GM12878 (cell line): ENCODE measurements around the gene ZNF525. TPM values are rescaled to one million over a fixed set of nuclear protein-coding genes. Genes with fewer than 3 reads are reported as not detected.

Source experiments
- BCL3 ChIP-seq: IDR thresholded peaks from 2 replicates; pipeline ENCODE4 v1.6.1; 2011; ENCODE audit warnings: borderline replicate concordance, low read depth, mild to moderate bottlenecking, moderate library complexity, low read length; ENCODE audit not compliant: insufficient read depth, poor library complexity, severe bottlenecking
- CTCF ChIP-seq, 3 experiments: IDR thresholded peaks in 2 of 3; conservative IDR thresholded peaks in 1 of 3; 2 replicates each; pipeline ENCODE4 v1.5.1; 2011; ENCODE audit warnings: low read depth in 3 of 3, low read length in 3 of 3, mild to moderate bottlenecking in 3 of 3, control low read depth in 2 of 3, moderate library complexity in 2 of 3, inconsistent platforms in 1 of 3, mixed read lengths in 1 of 3; ENCODE audit not compliant: control insufficient read depth in 2 of 3, insufficient read depth in 1 of 3; ENCODE audit errors: extremely low read depth in 1 of 3
- HCFC1 ChIP-seq: fragments of 150-350 bp; IDR thresholded peaks from 2 replicates; pipeline ENCODE4 v1.6.1; 2014; ENCODE audit warnings: low read length
- IKZF1 ChIP-seq: fragments of 450-650 bp; conservative IDR thresholded peaks from 2 replicates; pipeline ENCODE4 v1.6.1; 2017; ENCODE audit warnings: antibody characterized with exemption, mild to moderate bottlenecking
- PBX3 ChIP-seq: IDR thresholded peaks from 2 replicates; pipeline ENCODE4 v1.6.1; 2011; ENCODE audit warnings: mild to moderate bottlenecking, low read depth, low read length, moderate library complexity; ENCODE audit not compliant: insufficient replicate concordance
- PKNOX1 ChIP-seq: fragments of 450-650 bp; IDR thresholded peaks from 2 replicates; pipeline ENCODE4 v1.6.1; 2016; ENCODE audit warnings: mild to moderate bottlenecking
- POLR2AphosphoS5 ChIP-seq: IDR thresholded peaks from 2 replicates; pipeline ENCODE4 v1.6.1; 2011; ENCODE audit warnings: mild to moderate bottlenecking, low read length, inconsistent platforms
- RAD51 ChIP-seq: fragments of 450-650 bp; IDR thresholded peaks from 2 replicates; pipeline ENCODE4 v1.6.1; 2016; ENCODE audit warnings: moderate library complexity, mild to moderate bottlenecking, inconsistent platforms
- RBBP5 ChIP-seq: fragments of 200-600 bp; sonication (generic); conservative IDR thresholded peaks from 2 replicates; pipeline ENCODE4 v1.6.1; 2016
- SMARCA5 ChIP-seq: fragments of 450-650 bp; IDR thresholded peaks from 2 replicates; pipeline ENCODE4 v1.6.1; 2017; ENCODE audit warnings: mild to moderate bottlenecking
- ZNF687 ChIP-seq: fragments of 450-650 bp; IDR thresholded peaks from 2 replicates; pipeline ENCODE4 v1.6.1; 2017; ENCODE audit warnings: mild to moderate bottlenecking, moderate library complexity
- polyA plus RNA-seq, 11 experiments: library from polyadenylated mRNA; depleted of rRNA in 4 of 11; unstranded in 6 of 11; stranded (reverse) in 5 of 11; fragments of >200 nt; fragmentation: Nextera tagmentation in 4 of 11; fragmentation: Illumina TruSeq in 1 of 11; extraction: Ambion mirVana in 4 of 11; extraction: Trizol in 1 of 11; gene quantifications; 1 replicate in 1 of 11; 2 replicates in 10 of 11; pipeline versions ENCODE4 v1.2.1 to v1.2.3, GENCODE V29; 2011 to 2016; ENCODE audit warnings: inconsistent platforms in 2 of 11, missing spikeins in 2 of 11, low read depth in 1 of 11
- total RNA-seq, 4 experiments: library from RNA; depleted of rRNA in 3 of 4; stranded (reverse); fragments of >200 nt in 3 of 4; fragmentation: Illumina TruSeq in 1 of 4; extraction: Trizol in 1 of 4; gene quantifications; 2 replicates each; pipeline versions ENCODE4 v1.2.1 to v1.2.3, GENCODE V29; 2013 to 2021

The ZNF525 gene
- total and polyA plus RNA-seq, 10 of the 15 experiments (the other 5 are each of a cell fraction or from before 2014, with no cell fraction given), result 3.0 to 25.8 (median 9.4) TPM

GRCh38 chr19:53431399-53432087, 66.0 kb downstream of the ZNF525 start, which contains the start of gene ZNF761 (continued):
- no peak for TF ChIP-seq BCL3
- no peak for TF ChIP-seq RAD51
- peak; percentile 93 for TF ChIP-seq POLR2AphosphoS5
- no peak for TF ChIP-seq SMARCA5
- TF ChIP-seq PKNOX1, result peak; percentile 72
- no peak; the same call in 1 of the 2 replicates for TF ChIP-seq IKZF1
- TF ChIP-seq PBX3, result peak; percentile 33
- peak in 2 of 3 experiments; percentile 19 to 39; a peak in 2 of 6 replicates for TF ChIP-seq CTCF (IDR thresholded peaks at IDR 0.05 in 2 of 3, conservative IDR thresholded peaks at IDR 0.05 in 1 of 3; ENCODE audit: control insufficient read depth in 2 of 3, extremely low read depth in 1 of 3, insufficient read depth in 1 of 3, low read depth in 3 of 3, low read length in 3 of 3)
- no peak for TF ChIP-seq RBBP5
- TF ChIP-seq HCFC1, result 0 out of 2 replicates have a peak, but pooled peaks have one; percentile 33
- peak; percentile 63; the same call in 1 of the 2 replicates for TF ChIP-seq ZNF687
